OCI-LY1 (cell line): Measurements from ENCODE around the gene PROZ.

Experiments used
- H2AFZ ChIP-seq: fragments of 200-600 bp; sonication (generic), shearing (Covaris generic); 2 replicates; pipeline ENCODE4 v1.6.0; 2014; ENCODE audit warnings: antibody characterized with exemption, mild to moderate bottlenecking, low read length
- H3F3A ChIP-seq: fragments of 200-600 bp; sonication (generic), shearing (Covaris generic); 2 replicates; pipeline ENCODE4 v1.6.0; 2014; ENCODE audit warnings: mild to moderate bottlenecking, antibody characterized with exemption, low read length, moderate library complexity; ENCODE audit not compliant: insufficient read depth
- H3K27ac ChIP-seq: fragments of 200-600 bp; sonication (generic); 2 replicates; pipeline ENCODE4 v1.5.1; 2014; ENCODE audit warnings: low read length, mixed run types, mild to moderate bottlenecking, low read depth; ENCODE audit not compliant: poor library complexity, severe bottlenecking
- H3K27me3 ChIP-seq: fragments of 200-600 bp; sonication (generic); 2 replicates; pipeline ENCODE4 v1.6.0; 2014; ENCODE audit warnings: antibody characterized with exemption, mild to moderate bottlenecking, low read length, moderate library complexity; ENCODE audit not compliant: insufficient read depth
- H3K36me3 ChIP-seq: fragments of 200-600 bp; sonication (generic); 2 replicates; pipeline ENCODE4 v1.6.1; 2014; ENCODE audit warnings: mild to moderate bottlenecking, antibody characterized with exemption, low read length, moderate library complexity, mixed read lengths; ENCODE audit not compliant: insufficient read depth
- H3K4me1 ChIP-seq: fragments of 200-600 bp; sonication (generic); 2 replicates; pipeline ENCODE4 v1.5.1; 2014; ENCODE audit warnings: mild to moderate bottlenecking, low read length, moderate library complexity; ENCODE audit not compliant: insufficient read depth, severe bottlenecking
- H3K4me2 ChIP-seq: fragments of 200-600 bp; sonication (generic), shearing (Covaris generic); 2 replicates; pipeline ENCODE4 v1.6.1; 2014; ENCODE audit warnings: low read length
- H3K4me3 ChIP-seq: fragments of 200-600 bp; sonication (generic); 2 replicates; pipeline ENCODE4 v1.5.1; 2014; ENCODE audit warnings: low read length, low read depth, mild to moderate bottlenecking, mixed read lengths; ENCODE audit not compliant: poor library complexity, severe bottlenecking
- H3K79me2 ChIP-seq: fragments of 200-600 bp; shearing (Covaris generic); 2 replicates; pipeline ENCODE4 v1.6.1; 2016; ENCODE audit warnings: mixed run types, low read length, mixed read lengths; ENCODE audit not compliant: insufficient read depth
- H3K9ac ChIP-seq: fragments of 200-600 bp; sonication (generic), shearing (Covaris generic); 2 replicates; pipeline ENCODE4 v1.6.1; 2014; ENCODE audit warnings: mild to moderate bottlenecking, low read length, mixed read lengths
- H3K9me2 ChIP-seq: fragments of 200-600 bp; sonication (generic), shearing (Covaris generic); 2 replicates; pipeline ENCODE4 v1.6.1; 2014; ENCODE audit warnings: low read depth, mild to moderate bottlenecking, low read length, mixed read lengths
- H3K9me3 ChIP-seq: fragments of 200-600 bp; shearing (Covaris generic); 2 replicates; pipeline ENCODE4 v1.6.1; 2014; ENCODE audit warnings: low read length, mixed read lengths
- H4K20me1 ChIP-seq: fragments of 200-600 bp; sonication (generic), shearing (Covaris generic); 2 replicates; pipeline ENCODE4 v1.6.0; 2016; ENCODE audit warnings: mild to moderate bottlenecking, low read length; ENCODE audit not compliant: insufficient read depth
- CTCF ChIP-seq: fragments of 200-600 bp; sonication (generic), shearing (Covaris generic); IDR thresholded peaks from 2 replicates; pipeline ENCODE4 v1.5.1; 2017; ENCODE audit warnings: mild to moderate bottlenecking, antibody characterized with exemption, low read length, moderate library complexity, mixed read lengths
- EZH2 ChIP-seq: fragments of 200-600 bp; sonication (generic), shearing (Covaris generic); IDR thresholded peaks from 2 replicates; pipeline ENCODE4 v1.8.0; 2017; ENCODE audit warnings: borderline replicate concordance, mixed run types, mild to moderate bottlenecking, antibody characterized with exemption, low read length, moderate library complexity, mixed read lengths

PROZ gene

GRCh38 chr13:113167575-113167974 is 9.1 kb downstream of the PROZ start:
- H3K9me2 ChIP-seq = no peaks in the 10 kb centered on the region
- H2AFZ ChIP-seq = no peak overlapping the region
- H3K4me1 ChIP-seq = no peaks in the 10 kb centered on the region
- no peaks in the 10 kb centered on the region for H3F3A ChIP-seq
- H3K79me2 ChIP-seq = no peaks in the 10 kb centered on the region
- no peak for TF ChIP-seq CTCF
- no peak for TF ChIP-seq EZH2
- no peaks in the 10 kb centered on the region for H3K9me3 ChIP-seq
- H4K20me1 ChIP-seq = no peaks in the 10 kb centered on the region
- no peak overlapping the region for H3K4me3 ChIP-seq
- H3K27me3 ChIP-seq = no peaks in the 10 kb centered on the region; the same call in none of the 2 replicates
- H3K36me3 ChIP-seq = peaks cover 42% of the 10 kb centered on the region
- H3K9ac ChIP-seq = no peak overlapping the region
- H3K27ac ChIP-seq = no peak overlapping the region
- H3K4me2 ChIP-seq = no peak overlapping the region

- Histone ChIP-seq H3K4me2 (no peak overlapping the region), H3K79me2 (no peaks in the 10 kb centered on the region), H3K27ac (no peak overlapping the region), H3K36me3 (peaks cover 48% of the 10 kb centered on the region), H3K4me1 (no peaks in the 10 kb centered on the region), H3K4me3 (no peak overlapping the region), H3K9me3 (no peaks in the 10 kb centered on the region), H3F3A (no peaks in the 10 kb centered on the region), H2AFZ (no peak overlapping the region), H3K9me2 (no peaks in the 10 kb centered on the region), H3K27me3 (no peaks in the 10 kb centered on the region; the same call in none of the 2 replicates), H4K20me1 (no peaks in the 10 kb centered on the region), H3K9ac (no peak overlapping the region)
- TF ChIP-seq CTCF = no peak
- no peak for TF ChIP-seq EZH2
These were observed 9.8 kb downstream of the PROZ start for GRCh38 chr13:113168211-113168610.

GRCh38 chr13:113169277-113170272 is 11.1 kb downstream of the PROZ start:
- Histone ChIP-seq H2AFZ (no peak overlapping the region), H3K4me2 (no peak overlapping the region), H3F3A (no peaks in the 10 kb centered on the region), H3K27ac (no peak overlapping the region), H3K79me2 (no peaks in the 10 kb centered on the region), H3K4me3 (no peak overlapping the region), H3K27me3 (no peaks in the 10 kb centered on the region; the same call in 1 of the 2 replicates), H3K9me2 (no peaks in the 10 kb centered on the region), H3K9me3 (no peaks in the 10 kb centered on the region), H3K4me1 (no peaks in the 10 kb centered on the region), H3K36me3 (peaks cover 55% of the 10 kb centered on the region), H4K20me1 (no peaks in the 10 kb centered on the region), H3K9ac (no peak overlapping the region)
- TF ChIP-seq CTCF (no peak), EZH2 (no peak)
